GM21515 (cell line): ENCODE results near the gene IFIT1B.
A peak's percentile ranks its signal among the peaks of the same experiment; 100 is the strongest.
"Not testable (repeated sequence)": the region's sequence is repeated elsewhere in the genome, so short reads cannot be mapped to it uniquely, and the experiment has no call there.

ENCODE experiments used
- ATAC-seq: cut with Tn5 transposase; IDR thresholded peaks from one replicate; pipeline ENCODE4 v1.9.1; 2021; ENCODE audit not compliant: unreplicated experiment

The IFIT1B gene, protein sequence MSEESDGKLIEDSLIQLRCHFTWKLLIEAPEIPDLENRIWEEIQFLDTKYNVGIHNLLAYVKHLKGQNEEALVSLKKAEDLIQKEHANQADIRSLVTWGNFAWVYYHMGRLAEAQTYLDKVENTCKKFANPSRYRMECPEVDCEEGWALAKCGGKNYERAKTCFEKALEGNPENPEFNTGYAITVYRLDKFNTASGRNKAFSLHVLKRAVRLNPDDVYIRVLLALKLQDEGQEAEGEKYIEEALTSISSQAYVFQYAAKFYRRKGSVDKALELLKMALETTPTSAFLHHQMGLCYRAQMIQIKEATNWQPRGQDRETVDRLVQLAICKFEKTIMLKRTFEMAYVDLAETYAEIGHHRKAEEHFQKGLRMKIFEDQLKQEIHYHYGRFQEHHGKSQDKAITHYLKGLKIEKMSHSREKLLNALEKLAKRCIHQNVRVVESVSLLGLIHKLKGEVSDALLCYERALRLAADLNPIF

DNA sequence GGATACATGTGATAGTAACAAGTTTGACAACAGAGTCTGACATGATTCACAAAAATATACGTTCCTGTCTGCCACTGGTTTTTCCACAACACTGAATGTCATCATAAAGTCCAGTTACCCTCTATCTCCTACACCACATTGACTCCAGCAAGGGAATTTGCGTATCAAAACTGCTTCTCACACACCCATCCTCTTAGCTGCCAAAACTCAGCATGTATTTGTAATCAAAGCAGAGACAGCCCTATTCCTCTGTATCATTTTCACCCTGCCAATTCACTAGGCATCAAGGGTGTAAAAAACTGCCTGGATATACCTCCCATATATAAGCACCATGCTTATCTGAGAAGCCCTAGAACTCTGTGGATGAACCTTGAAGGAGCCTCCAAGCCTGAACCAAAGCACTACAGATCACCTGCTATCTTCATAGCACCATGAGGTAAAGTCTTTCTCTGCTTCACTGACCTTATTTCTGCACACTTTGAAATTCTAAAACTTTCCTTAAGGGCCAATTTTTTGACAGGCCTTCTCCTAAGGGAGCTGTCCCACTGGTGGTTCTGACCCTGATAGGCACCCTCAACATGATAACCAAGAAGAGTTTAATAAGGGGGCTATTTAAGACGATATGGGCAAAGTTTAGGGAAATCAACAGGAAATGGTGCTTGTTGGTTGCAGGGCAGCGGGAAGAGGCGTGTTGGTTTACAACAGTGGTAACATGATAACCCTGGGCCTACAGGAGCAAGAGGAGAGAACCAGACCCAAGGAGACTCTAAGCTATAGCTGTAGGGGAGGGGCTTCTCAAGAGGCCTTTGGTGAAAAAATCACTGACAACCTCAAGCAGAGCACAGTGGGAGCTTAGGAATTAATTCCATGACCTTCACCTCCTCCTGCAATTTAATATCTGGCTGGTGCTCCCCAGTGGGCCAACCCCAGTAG lies at the start of gene IFIT1B:
IFIT1B (plus strand) TSS at position 352 of the 933 bp plus-strand sequence; CDS start at position 432, 80 bp downstream.
- no peak for ATAC-seq

DNA sequence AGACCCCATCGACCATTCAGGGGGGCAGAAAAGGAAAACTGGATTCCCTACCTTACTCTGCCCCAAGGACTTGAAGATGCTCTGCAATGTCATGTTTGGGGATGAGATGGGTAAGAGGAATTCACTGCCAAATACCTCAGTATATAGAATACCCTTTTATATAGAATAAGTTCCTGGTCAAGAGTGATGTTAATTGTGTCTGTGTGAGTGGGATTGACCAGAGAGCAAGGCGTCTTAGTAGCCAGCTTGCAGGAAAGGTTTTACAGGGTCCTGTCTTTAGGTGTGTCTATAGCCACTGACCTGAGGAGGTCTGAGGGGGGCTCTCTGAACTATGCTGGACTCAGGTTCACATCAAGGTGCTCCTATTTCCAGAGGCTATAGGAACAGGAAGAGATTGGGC lies 48.7 kb upstream of the IFIT1B start:
- no peak for ATAC-seq

DNA sequence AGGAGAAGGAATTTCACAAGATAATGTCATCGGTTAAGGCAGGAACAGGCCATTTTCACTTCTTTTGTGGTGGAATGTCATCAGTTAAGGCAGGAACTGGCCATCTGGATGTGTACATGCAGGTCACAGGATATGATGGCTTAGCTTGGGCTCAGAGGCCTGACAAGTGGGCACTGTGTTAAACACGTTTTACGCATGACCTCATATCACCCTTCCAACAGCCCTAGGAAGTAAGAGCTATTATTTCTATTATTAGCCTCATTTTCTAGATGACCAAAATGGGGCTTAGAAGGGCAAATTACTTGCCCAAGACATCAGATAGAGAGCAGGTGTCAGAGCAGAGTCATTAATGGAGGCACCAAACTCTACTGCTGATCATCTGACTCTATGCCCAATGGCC lies 47.8 kb upstream of the IFIT1B start:
- ATAC-seq = not testable (repeated sequence)

DNA sequence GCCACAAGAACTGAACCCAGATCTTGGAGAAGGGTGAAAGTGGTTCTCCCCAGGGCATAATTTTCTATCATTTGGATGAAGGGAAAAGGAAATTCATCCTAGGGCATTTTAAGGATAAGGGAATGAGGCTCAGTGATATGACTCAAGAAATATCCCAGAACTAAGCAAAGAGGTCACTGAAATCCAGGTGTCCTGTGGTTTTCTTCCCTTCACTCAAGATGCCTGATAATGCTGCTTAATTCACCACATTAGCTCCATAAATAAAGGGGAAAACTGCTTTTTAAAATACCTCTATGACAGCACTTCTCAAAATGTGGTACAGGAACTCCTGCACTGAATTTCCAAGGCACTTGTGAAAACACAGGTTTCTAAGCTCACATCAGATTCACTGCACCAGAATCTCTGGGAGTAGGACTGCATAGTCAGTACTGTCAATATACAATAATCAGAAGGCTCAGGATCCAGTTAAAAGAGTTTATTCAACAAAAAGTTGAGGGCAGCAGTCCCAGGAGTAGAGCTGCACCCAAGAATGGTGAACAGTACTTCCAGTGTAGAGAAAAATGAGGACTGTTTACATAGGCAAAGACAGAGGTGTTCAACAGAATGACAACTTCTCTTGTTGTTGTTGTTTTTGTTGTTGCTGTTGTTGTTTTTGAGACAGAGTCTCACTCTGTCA lies 47.2 kb upstream of the IFIT1B start:
- ATAC-seq = no peak

DNA sequence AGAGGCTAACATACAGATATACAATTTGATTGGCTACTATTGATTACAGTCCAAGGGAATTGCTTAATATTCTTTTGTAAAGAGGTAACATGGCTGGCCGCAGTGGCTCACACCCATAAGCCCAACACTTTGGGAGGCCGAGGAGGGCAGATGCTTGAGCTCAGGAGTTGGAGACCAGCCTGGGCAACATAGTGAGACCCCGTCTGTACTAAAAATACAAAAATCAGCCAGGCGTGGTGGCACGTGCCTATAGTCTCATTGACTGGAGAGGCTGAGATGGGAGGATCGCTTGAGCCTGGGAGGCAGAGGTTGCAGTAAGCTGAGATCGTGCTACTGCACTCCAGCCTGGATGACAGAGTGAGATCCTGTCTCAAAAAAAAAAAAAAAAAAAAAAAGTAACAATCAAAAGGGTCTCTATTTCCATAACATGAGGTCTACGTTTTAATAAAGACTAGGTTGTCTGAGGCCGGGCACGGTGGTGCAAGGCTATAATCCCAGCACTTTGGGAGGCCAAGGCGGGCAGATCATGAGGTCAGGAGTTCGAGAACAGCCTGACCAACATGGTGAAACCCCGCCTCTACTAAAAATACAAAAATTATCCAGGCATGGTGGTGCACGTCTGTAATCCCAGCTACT lies 46.3 kb upstream of the IFIT1B start:
- ATAC-seq = not testable (repeated sequence)

DNA sequence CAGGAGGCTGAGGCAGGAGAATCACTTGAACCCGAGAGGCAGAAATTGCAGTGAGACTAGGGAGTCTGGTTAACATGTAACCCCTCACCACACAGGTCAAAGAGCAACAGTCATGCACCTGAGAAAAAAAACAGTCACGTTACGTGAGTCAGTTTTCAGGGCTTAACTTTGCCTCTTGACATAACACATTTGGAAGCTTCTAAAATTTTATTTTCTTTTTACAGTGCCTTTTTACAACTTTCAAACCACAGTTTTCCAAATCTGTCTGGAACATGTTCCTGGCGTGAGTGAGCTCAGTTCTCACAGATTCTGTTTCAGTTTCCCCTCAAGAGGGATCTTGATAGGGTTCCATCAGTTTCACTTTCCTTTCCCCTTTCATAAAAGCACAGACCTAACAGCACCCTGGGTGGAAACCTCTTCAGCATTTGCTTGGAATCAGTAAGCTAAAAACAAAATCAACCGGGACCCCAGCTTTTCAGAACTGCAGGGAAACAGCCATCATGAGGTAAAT lies 45.7 kb upstream of the IFIT1B start:
- peak; percentile 45 for ATAC-seq

DNA sequence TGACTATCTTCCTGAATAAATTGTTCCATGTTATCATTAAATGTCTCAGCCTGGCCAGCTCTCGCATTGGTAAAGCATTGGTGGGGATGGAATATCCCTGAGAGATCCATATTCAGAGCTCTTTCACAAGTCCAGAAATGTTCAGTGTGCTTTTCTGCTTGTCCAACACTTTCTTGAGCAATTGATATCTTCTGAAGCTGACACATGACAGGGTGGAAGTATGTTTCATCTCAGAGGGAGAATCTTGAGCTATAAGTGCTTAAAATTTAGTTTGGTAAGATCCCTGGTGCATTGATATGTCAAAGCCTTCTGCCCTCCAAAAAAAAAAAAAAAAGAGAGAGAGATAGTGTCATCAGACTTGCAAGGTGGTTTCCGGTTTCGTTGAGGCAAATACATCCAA lies 42.6 kb upstream of the IFIT1B start:
- no peak for ATAC-seq

DNA sequence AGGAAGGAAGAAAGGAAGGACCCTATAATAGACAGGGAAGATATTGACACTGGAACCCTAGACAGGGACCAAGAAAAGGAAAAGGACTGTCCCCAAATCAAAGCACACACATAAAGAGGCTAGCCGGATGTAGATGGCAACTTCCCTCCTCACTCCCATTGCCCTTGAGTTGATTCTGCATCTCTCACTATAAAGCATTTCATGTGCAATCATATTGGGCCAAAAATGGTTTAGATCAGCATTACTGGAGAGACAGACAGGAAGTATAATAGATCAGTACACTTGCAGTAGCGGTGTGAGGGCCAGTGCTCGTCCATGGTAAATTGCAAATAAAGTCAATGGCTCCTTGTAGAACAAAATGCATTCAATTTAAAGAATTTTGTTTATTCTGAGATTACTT lies 41.6 kb upstream of the IFIT1B start:
- no peak for ATAC-seq

DNA sequence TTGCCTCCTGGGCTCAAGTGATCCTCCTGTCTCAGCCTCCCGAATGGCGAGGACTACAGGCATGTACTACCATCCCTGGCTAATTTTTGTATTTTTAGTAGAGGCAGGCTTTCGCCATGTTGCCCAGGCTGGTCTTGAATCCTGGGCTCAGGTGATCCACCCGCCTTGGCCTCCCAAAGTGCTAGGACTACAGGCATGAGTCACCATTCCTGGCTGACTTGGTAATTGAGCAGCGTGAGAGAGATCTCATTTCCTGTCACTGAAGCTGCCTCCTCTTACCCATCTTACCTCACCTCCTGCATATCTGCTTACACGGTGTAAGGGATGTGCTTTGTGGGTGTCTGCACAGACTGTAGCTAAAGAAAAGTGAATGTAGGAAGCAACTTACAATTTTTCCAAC lies 40.4 kb upstream of the IFIT1B start:
- ATAC-seq = no peak

DNA sequence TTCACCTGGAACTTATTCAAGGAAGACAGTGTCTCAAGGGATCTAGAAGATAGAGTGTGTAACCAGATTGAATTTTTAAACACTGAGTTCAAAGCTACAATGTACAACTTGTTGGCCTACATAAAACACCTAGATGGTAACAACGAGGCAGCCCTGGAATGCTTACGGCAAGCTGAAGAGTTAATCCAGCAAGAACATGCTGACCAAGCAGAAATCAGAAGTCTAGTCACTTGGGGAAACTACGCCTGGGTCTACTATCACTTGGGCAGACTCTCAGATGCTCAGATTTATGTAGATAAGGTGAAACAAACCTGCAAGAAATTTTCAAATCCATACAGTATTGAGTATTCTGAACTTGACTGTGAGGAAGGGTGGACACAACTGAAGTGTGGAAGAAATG lies 39.1 kb upstream of the IFIT1B start:
- ATAC-seq = no peak

DNA sequence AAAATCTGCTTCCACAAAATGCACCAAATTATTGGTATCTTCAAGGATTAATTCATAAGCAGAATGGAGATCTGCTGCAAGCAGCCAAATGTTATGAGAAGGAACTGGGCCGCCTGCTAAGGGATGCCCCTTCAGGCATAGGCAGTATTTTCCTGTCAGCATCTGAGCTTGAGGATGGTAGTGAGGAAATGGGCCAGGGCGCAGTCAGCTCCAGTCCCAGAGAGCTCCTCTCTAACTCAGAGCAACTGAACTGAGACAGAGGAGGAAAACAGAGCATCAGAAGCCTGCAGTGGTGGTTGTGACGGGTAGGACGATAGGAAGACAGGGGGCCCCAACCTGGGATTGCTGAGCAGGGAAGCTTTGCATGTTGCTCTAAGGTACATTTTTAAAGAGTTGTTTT lies 38.0 kb upstream of the IFIT1B start:
- no peak for ATAC-seq

DNA sequence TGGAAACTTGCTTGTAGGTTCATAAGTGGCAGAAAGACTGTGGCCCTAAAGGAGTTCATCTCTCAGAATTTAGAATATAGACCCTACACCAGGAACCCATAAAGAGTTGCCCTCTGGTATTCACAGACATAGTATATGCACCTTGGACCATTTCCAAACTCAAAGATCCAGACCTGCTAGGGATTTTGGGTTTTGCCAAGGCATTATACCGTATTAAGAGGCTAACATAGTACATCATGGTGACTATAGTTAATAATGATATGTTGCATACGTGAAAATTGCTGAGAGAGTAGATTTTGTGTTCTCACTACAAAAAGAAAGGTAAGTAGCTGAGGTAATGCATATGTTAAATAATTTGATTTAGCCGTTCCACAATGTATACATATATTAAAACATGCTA lies 36.2 kb upstream of the IFIT1B start:
- no peak for ATAC-seq

DNA sequence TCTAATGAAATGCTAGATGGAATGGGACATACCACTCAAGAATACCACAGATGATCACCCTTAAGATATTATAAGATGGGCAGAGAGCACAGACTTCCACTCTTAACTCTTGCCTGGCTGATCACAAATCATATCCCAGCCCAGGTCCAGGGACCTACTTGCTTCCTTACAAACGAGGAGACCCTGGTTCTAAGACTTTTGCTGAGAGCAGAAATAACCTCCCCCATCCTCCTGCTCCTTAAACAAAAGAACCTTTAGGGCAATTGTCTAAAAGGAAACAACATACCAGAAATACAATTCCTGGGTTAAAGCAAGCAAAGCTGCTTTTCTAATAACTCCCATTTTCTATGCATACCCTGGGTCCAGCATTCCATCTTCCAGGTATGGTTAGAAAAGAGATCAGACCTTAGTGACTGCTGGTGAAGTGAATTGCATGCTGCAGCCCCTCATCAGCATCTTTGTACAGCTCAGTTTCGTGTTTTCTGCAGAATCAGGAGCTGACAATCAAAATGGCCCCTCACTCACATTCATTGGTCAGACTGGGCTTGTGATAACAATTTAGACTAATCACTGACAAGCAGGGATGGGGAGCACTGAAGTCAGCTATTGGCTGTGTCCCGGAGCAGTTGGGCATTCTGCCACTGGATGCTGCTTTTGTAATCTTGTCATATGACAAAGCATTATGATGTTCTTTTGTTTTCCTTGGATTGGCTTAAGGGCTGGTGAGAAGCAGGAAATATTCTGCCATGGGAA lies 35.5 kb upstream of the IFIT1B start:
- ATAC-seq = no peak

DNA sequence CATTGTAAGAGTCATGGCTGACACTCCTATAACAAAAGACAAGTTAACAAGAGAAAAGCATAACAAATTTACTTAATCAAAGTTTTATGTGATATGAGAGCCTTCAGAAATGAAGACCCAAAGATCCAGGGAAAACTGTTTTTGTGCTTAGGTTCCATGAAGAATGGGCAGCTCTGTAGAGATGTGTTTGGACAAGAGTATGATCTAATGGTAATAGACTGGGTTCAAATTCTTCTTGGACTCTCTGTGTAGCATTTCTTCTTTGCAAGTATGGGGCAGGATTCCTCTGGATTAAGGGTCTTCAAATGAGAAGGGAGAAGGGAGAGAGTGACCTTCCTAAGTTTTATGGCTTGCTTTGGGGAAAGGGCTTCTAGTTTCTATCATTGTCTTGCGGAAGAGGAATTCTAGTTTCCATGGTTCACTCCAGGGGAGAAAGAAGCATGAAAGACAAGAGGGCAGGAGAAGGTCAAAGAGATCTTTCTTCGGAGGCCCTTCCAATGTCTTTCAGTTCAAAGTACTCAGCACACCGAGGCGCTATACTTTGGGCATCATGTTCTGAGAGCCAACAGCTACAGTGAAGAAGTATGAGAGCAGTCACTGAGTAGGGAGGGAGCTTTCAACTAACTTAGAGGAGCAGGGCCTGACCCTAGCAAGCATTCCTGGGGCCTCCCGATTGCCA lies 34.6 kb upstream of the IFIT1B start:
- no peak for ATAC-seq

DNA sequence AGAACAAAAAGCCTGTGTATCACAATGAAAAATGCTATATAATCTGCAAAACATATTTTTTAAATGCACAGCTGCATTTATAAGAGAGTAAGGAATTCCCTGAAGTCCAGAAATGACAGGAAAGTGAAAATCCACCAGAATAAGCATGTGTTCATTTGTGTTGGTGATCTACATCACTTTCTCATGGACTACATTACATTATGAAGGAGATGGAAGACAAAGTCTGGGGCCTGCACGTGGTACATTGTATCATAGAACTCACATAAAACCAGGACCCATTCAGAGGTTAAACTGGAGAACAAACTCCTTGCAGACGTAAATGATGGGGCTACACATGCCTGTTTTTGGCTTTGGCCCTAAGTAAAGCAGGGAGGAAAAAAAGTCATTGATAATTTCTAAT lies 33.7 kb upstream of the IFIT1B start:
- no peak for ATAC-seq

DNA sequence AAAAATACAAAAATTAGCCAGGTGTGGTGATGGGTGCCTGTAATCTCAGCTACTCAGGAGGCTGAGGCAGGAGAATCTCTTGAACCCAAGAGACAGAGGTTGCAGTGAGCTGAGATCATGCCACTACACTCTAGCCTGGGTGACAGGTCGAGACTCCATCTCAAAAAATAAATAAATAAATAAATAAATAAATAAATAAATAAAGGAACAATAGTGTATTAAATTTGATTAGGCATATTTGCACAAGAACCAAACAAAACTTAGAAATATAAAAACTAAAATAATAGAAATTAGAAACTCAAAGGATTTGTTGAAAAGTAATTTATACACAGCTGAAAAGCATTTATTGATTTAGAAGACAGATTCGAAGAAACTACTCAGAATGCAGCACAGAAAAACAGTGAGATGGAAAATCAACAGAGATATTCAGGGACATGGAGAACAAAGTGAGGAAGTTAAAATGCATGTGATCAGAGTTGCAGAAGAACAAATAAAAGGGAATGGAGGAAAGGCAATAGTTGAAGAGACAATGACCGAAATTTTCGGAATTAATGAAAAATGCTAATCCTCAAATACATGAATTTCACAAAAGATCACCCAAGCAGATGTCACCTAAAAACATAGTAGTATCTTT lies 32.4 kb upstream of the IFIT1B start:
- no peak for ATAC-seq

DNA sequence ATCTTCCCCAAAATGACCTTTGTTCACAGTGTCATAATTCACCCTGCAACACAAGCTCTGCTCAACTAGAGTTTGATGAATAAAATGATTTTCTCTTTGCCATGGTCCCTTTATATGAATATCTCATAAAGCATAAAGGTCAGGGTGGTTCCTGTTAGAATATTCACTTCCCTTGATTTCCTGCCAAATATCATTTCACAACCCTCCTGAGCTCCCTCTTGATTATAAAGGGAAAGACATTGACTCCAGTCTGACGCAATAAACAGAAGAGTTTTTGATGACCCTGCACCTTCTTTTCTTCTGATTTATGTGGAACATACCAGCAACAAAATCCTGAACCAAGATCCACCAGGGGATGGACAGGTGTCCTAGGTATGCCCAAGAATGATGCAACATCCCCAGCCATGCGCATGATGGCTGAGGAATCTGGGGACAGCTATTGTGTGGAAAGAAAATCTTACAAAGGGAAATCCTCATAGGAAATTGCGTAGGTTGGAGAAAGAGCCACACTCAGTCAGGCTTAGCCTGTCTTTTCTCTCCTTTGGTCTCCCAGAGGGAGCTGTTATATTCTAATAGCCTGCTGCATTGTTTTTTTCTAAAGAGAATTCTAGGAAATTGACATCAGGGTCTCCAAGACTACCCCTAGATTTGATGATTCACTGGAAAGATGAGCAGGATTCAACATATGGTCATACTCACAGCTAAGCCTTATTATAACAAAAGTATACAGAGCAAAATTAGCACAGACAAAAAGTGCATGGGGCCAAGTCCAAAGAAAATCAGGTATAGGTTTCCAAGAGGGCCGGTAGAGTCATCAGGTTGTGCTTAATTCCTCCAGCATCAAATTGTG lies 31.2 kb upstream of the IFIT1B start:
- no peak for ATAC-seq
